H9 (cell line): ENCODE measurements around the gene NME5. TPM values are rescaled to one million over a fixed set of nuclear protein-coding genes. Genes with fewer than 3 reads are reported as not detected.

Source experiments
- DNase-seq: peaks from one replicate; pipeline ENCODE4 v3.0.0-alpha.2; 2017
- H2AFZ ChIP-seq: one replicate; pipeline ENCODE4 v1.6.1; 2013; ENCODE audit warnings: mild to moderate bottlenecking, low read length, control low read depth, moderate library complexity
- H2AK5ac ChIP-seq: 2 replicates; pipeline ENCODE4 v1.6.1; 2013; ENCODE audit warnings: low read length, control low read depth, mixed read lengths; ENCODE audit not compliant: insufficient read length
- H2BK120ac ChIP-seq: one replicate; pipeline ENCODE4 v1.6.1; 2013; ENCODE audit warnings: low read depth, mild to moderate bottlenecking, low read length, control low read depth, inconsistent platforms; ENCODE audit not compliant: poor library complexity, severe bottlenecking
- H2BK12ac ChIP-seq: 2 replicates; pipeline ENCODE4 v1.6.1; 2013; ENCODE audit warnings: low read length, control low read depth, mixed read lengths, low read depth; ENCODE audit not compliant: insufficient read length
- H2BK15ac ChIP-seq: 2 replicates; pipeline ENCODE4 v1.6.1; 2013; ENCODE audit warnings: low read depth, low read length, control low read depth
- H2BK20ac ChIP-seq: one replicate; pipeline ENCODE4 v1.6.1; 2013; ENCODE audit warnings: low read depth, mild to moderate bottlenecking, low read length, control low read depth, inconsistent platforms; ENCODE audit not compliant: poor library complexity, severe bottlenecking
- H2BK5ac ChIP-seq: 2 replicates; pipeline ENCODE4 v1.6.1; 2013; ENCODE audit warnings: low read length, control low read depth, mixed read lengths; ENCODE audit not compliant: insufficient read length
- H3K14ac ChIP-seq: 2 replicates; pipeline ENCODE4 v1.6.1; 2013; ENCODE audit warnings: low read length, control low read depth; ENCODE audit not compliant: insufficient read depth
- H3K18ac ChIP-seq: 2 replicates; pipeline ENCODE4 v1.6.1; 2013; ENCODE audit warnings: low read depth, mild to moderate bottlenecking, mixed read lengths, low read length, control low read depth; ENCODE audit not compliant: insufficient read length
- H3K23ac ChIP-seq: 2 replicates; pipeline ENCODE4 v1.6.1; 2013; ENCODE audit warnings: low read length, control low read depth, mixed read lengths, low read depth; ENCODE audit not compliant: insufficient read length
- H3K23me2 ChIP-seq: 2 replicates; pipeline ENCODE4 v1.6.1; 2013; ENCODE audit warnings: low read depth, mild to moderate bottlenecking, mixed read lengths, low read length, control low read depth; ENCODE audit not compliant: insufficient read length, poor library complexity, severe bottlenecking
- H3K27ac ChIP-seq: 2 replicates; pipeline ENCODE4 v1.5.1; 2013; ENCODE audit warnings: low read length, control low read depth, mixed read lengths, low read depth; ENCODE audit not compliant: insufficient read length
- H3K27me3 ChIP-seq: 2 replicates; pipeline ENCODE4 v1.6.1; 2013; ENCODE audit warnings: low read length, control low read depth, inconsistent platforms; ENCODE audit not compliant: insufficient read depth
- H3K4ac ChIP-seq: 2 replicates; pipeline ENCODE4 v1.6.1; 2013; ENCODE audit warnings: low read depth, mild to moderate bottlenecking, control low read depth, inconsistent platforms, low read length, moderate library complexity
- H3K4me1 ChIP-seq: 2 replicates; pipeline ENCODE4 v1.6.1; 2013; ENCODE audit warnings: low read length, control low read depth, inconsistent platforms; ENCODE audit not compliant: insufficient read depth
- H3K4me2 ChIP-seq: 2 replicates; pipeline ENCODE4 v1.6.1; 2013; ENCODE audit warnings: low read length, control low read depth, mixed read lengths; ENCODE audit not compliant: insufficient read length, insufficient read depth
- H3K56ac ChIP-seq: 2 replicates; pipeline ENCODE4 v1.6.1; 2013; ENCODE audit warnings: low read depth, mild to moderate bottlenecking, mixed read lengths, low read length, control low read depth; ENCODE audit not compliant: insufficient read length
- H3K79me1 ChIP-seq: 2 replicates; pipeline ENCODE4 v1.6.1; 2013; ENCODE audit warnings: low read depth, mild to moderate bottlenecking, moderate library complexity, low read length, control low read depth, inconsistent platforms; ENCODE audit not compliant: insufficient read depth, poor library complexity, severe bottlenecking
- H3K79me2 ChIP-seq: 2 replicates; pipeline ENCODE4 v1.6.1; 2013; ENCODE audit warnings: low read length, control low read depth, inconsistent platforms; ENCODE audit not compliant: insufficient read depth
- H3K9ac ChIP-seq: 2 replicates; pipeline ENCODE4 v1.6.1; 2013; ENCODE audit warnings: low read length, control low read depth, mixed read lengths; ENCODE audit not compliant: insufficient read length; ENCODE audit errors: extremely low read depth
- H3K9me3 ChIP-seq: one replicate; pipeline ENCODE4 v1.6.1; 2013; ENCODE audit warnings: low read depth, low read length, inconsistent platforms; ENCODE audit not compliant: control insufficient read depth
- H3T11ph ChIP-seq: one replicate; pipeline ENCODE4 v1.6.1; 2013; ENCODE audit warnings: mild to moderate bottlenecking, low read length, control low read depth, inconsistent platforms
- H4K20me1 ChIP-seq: one replicate; pipeline ENCODE4 v1.6.1; 2013; ENCODE audit not compliant: control insufficient read depth, insufficient read length, insufficient read depth
- H4K5ac ChIP-seq: 2 replicates; pipeline ENCODE4 v1.6.1; 2013; ENCODE audit warnings: low read depth, mild to moderate bottlenecking, mixed read lengths, low read length, control low read depth; ENCODE audit not compliant: insufficient read length
- H4K8ac ChIP-seq: replicated peaks from 2 replicates; pipeline ENCODE4 v1.6.1; 2013; ENCODE audit warnings: low read length, control low read depth, mixed read lengths, low read depth; ENCODE audit not compliant: insufficient read length
- H4K91ac ChIP-seq: 2 replicates; pipeline ENCODE4 v1.6.1; 2013; ENCODE audit warnings: low read depth, mild to moderate bottlenecking, moderate library complexity, mixed read lengths, low read length, control low read depth; ENCODE audit not compliant: insufficient read length
- H3K27ac Mint-ChIP-seq, 3 experiments: 2 replicates in 2 of 3; 3 replicates in 1 of 3; pipeline ENCODE4 v1.8.0; 2020 to 2021; ENCODE audit warnings: mixed read lengths in 3 of 3, mild to moderate bottlenecking in 1 of 3, moderate library complexity in 1 of 3
- H3K27me3 Mint-ChIP-seq: 2 replicates; pipeline ENCODE4 v1.8.0; 2021; ENCODE audit warnings: low read depth, mild to moderate bottlenecking, moderate library complexity, mixed read lengths
- H3K36me3 Mint-ChIP-seq, 3 experiments: 2 replicates in 2 of 3; 3 replicates in 1 of 3; pipeline ENCODE4 v1.8.0; 2020 to 2021; ENCODE audit warnings: low read depth in 3 of 3, mixed read lengths in 3 of 3; ENCODE audit not compliant: insufficient read depth in 1 of 3
- H3K4me1 Mint-ChIP-seq, 2 experiments: 2 replicates each; pipeline ENCODE4 v1.8.0; 2020; ENCODE audit warnings: mixed read lengths in 2 of 2
- H3K4me3 Mint-ChIP-seq, 2 experiments: 2 replicates in 1 of 2; 3 replicates in 1 of 2; pipeline ENCODE4 v1.8.0; 2020 to 2021; ENCODE audit warnings: mild to moderate bottlenecking in 2 of 2, mixed read lengths in 2 of 2, moderate library complexity in 1 of 2
- H3K9me3 Mint-ChIP-seq, 2 experiments: 2 replicates in 1 of 2; 3 replicates in 1 of 2; pipeline ENCODE4 v1.8.0; 2020; ENCODE audit warnings: mild to moderate bottlenecking in 2 of 2, mixed read lengths in 2 of 2, moderate library complexity in 1 of 2
- WGBS: extraction: QIAGEN DNeasy Blood & Tissue Kit; methylation state at CpG from one replicate; pipeline ENCODE4 v1.1.7; 2013; ENCODE audit warnings: missing lambda C conversion rate, low lambda C conversion rate, mixed read lengths; ENCODE audit not compliant: insufficient read length; ENCODE audit errors: extremely low coverage; 5-methylcytosine and 5-hydroxymethylcytosine counted together
- total RNA-seq: library from RNA; stranded (reverse); gene quantifications from 2 replicates; pipeline ENCODE4 v1.2.1, GENCODE V29; 2021
- TF ChIP-seq, protein P1 (sequence below): fragments of 200-600 bp; sonication (generic); conservative IDR thresholded peaks from 3 replicates; pipeline ENCODE4 v1.8.0; 2021; ENCODE audit warnings: antibody characterized with exemption, mild to moderate bottlenecking

The NME5 gene
- total RNA-seq, 1 experiment from 2014 or later, result 0.96 TPM

DNA sequence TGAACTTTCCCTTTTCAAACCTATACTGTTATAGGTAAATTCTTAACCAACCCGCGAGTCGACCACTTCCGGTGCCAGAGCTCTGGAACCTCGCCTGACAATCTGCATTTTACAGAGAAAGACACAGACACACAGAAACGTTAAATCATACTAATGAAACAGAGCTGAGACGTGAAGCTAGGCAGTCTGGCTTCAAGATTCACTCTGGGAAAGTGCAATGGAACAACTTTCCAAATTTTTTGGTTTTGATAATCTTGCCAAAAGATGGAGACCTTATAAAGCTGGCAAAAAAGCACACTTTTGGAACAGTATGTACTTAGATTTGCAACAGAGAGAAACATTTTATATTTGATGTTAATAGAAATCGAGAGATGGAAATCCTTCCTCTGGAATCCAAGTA lies 71.3 kb downstream of the NME5 start:
- Histone ChIP-seq H3T11ph (no peak overlapping the region), H2AK5ac (no peak overlapping the region), H2BK15ac (no peak overlapping the region), H4K8ac (no peak overlapping the region), H3K4me2 (no peak overlapping the region), H2BK12ac (no peak overlapping the region), H3K56ac (no peak overlapping the region), H3K18ac (no peak overlapping the region), H2BK20ac (no peak overlapping the region), H3K79me2 (no peaks in the 10 kb centered on the region), H3K79me1 (no peaks in the 10 kb centered on the region), H3K9me3 (no peaks in the 10 kb centered on the region), H3K27ac (no peak overlapping the region), H3K9ac (no peak overlapping the region), H3K23me2 (no peaks in the 10 kb centered on the region), H3K4me1 (no peaks in the 10 kb centered on the region), H3K27me3 (no peaks in the 10 kb centered on the region), H3K4ac (no peak overlapping the region), H4K5ac (no peak overlapping the region), H3K23ac (no peak overlapping the region), H4K20me1 (no peaks in the 10 kb centered on the region), H4K91ac (no peak overlapping the region), H2AFZ (no peak overlapping the region), H3K14ac (no peak overlapping the region), H2BK5ac (no peak overlapping the region), H2BK120ac (no peak overlapping the region)
- Mint-ChIP-seq H3K36me3 (peaks cover 0 to 1% (median 0%) of the 10 kb centered on the region in 3 experiments; a peak in 2 of 7 replicates), H3K27ac (no peak overlapping the region), H3K4me3 (no peak overlapping the region), H3K9me3 (peaks cover 4 to 7% of the 10 kb centered on the region in 2 experiments; a peak in 4 of 5 replicates), H3K27me3 (peaks cover 5% of the 10 kb centered on the region), H3K4me1 (peaks cover 0 to 7% of the 10 kb centered on the region in 2 experiments; a peak in 3 of 4 replicates)
- WGBS, result no CpG with 5 or more reads among the region's 8 CpGs
- no peak for DNase-seq
- TF ChIP-seq, protein P1, sequence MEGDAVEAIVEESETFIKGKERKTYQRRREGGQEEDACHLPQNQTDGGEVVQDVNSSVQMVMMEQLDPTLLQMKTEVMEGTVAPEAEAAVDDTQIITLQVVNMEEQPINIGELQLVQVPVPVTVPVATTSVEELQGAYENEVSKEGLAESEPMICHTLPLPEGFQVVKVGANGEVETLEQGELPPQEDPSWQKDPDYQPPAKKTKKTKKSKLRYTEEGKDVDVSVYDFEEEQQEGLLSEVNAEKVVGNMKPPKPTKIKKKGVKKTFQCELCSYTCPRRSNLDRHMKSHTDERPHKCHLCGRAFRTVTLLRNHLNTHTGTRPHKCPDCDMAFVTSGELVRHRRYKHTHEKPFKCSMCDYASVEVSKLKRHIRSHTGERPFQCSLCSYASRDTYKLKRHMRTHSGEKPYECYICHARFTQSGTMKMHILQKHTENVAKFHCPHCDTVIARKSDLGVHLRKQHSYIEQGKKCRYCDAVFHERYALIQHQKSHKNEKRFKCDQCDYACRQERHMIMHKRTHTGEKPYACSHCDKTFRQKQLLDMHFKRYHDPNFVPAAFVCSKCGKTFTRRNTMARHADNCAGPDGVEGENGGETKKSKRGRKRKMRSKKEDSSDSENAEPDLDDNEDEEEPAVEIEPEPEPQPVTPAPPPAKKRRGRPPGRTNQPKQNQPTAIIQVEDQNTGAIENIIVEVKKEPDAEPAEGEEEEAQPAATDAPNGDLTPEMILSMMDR, result no peak

Other genes starting within 250 kb of the NME5 start
- gene PKD2L2, start 250.0 kb downstream of the NME5 start, total RNA-seq, result not detected in 2 replicates
- 23.0 and 23.1 TPM in 2 replicates for gene FAM13B, start 106.3 kb downstream of the NME5 start, total RNA-seq
- 0.26 and 0.33 TPM in 2 replicates for gene WNT8A, start 55.4 kb downstream of the NME5 start, total RNA-seq
- gene BRD8, start 39.2 kb upstream of the NME5 start, total RNA-seq, result 67.9 and 69.1 TPM in 2 replicates
- gene KIF20A, start 39.7 kb upstream of the NME5 start, total RNA-seq, result 65.2 and 67.1 TPM in 2 replicates
- gene CDC23, start 73.9 kb upstream of the NME5 start, total RNA-seq, result 41.0 and 41.3 TPM in 2 replicates
- gene GFRA3, start 135.2 kb upstream of the NME5 start, total RNA-seq, result 1.6 and 1.8 TPM in 2 replicates
- 19.9 and 22.8 TPM in 2 replicates for gene CDC25C, start 192.4 kb upstream of the NME5 start, total RNA-seq
- gene FAM53C, start 198.8 kb upstream of the NME5 start, total RNA-seq, result 59.6 and 61.9 TPM in 2 replicates
- 77.8 and 89.2 TPM in 2 replicates for gene KDM3B, start 213.3 kb upstream of the NME5 start, total RNA-seq